Measurements from ENCODE around the gene CRYM. TPM values are rescaled to one million over a fixed set of nuclear protein-coding genes. Genes with fewer than 3 reads are reported as not detected.

The CRYM gene
- total RNA-seq, 1 experiment from 2014 or later = 12.9 TPM

DNA sequence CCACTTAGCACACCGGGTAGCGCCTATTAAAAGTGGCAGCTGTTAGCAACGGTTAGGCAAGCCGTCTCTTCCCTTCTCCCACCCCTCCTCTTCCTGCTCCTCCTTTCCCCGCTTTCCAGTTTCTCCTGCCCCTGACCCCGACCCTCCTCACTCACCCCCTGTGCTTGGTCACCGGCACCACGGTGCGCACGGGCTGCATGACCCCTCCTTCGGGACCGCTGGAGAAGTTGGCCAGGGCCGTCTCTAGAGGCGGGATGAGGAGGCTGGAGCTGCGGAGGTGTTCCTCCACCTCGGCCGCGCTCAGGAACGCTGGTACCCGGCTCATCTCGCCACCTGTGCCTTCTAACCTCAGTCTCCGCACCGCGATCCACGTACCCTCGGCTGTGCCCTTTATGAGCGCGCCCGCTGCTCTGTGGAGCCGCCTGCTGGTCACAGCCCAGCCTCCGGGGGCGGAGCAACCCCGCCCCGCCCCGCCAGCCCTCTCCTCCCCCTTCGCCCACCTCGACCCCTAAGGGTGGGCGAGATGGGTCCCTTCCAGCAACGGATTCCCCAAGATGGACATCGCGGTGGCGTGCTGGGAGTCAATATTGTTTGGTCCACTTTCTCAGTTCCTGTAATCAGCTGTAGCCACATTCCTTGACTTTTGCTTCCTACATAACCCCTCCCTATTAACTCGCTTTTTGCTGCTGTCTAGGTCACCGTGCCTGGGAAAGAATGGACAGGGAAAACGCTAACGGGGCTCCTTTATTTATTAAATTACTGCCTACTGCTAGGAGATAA, at the start of gene CRYM (continued):
- TF ChIP-seq, protein P1, sequence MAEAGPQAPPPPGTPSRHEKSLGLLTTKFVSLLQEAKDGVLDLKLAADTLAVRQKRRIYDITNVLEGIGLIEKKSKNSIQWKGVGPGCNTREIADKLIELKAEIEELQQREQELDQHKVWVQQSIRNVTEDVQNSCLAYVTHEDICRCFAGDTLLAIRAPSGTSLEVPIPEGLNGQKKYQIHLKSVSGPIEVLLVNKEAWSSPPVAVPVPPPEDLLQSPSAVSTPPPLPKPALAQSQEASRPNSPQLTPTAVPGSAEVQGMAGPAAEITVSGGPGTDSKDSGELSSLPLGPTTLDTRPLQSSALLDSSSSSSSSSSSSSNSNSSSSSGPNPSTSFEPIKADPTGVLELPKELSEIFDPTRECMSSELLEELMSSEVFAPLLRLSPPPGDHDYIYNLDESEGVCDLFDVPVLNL (CRISPR knock-in tag; IDR thresholded peaks at IDR 0.05; ENCODE audit: borderline replicate concordance, low read depth) = no peak
- TF ChIP-seq, protein P2, sequence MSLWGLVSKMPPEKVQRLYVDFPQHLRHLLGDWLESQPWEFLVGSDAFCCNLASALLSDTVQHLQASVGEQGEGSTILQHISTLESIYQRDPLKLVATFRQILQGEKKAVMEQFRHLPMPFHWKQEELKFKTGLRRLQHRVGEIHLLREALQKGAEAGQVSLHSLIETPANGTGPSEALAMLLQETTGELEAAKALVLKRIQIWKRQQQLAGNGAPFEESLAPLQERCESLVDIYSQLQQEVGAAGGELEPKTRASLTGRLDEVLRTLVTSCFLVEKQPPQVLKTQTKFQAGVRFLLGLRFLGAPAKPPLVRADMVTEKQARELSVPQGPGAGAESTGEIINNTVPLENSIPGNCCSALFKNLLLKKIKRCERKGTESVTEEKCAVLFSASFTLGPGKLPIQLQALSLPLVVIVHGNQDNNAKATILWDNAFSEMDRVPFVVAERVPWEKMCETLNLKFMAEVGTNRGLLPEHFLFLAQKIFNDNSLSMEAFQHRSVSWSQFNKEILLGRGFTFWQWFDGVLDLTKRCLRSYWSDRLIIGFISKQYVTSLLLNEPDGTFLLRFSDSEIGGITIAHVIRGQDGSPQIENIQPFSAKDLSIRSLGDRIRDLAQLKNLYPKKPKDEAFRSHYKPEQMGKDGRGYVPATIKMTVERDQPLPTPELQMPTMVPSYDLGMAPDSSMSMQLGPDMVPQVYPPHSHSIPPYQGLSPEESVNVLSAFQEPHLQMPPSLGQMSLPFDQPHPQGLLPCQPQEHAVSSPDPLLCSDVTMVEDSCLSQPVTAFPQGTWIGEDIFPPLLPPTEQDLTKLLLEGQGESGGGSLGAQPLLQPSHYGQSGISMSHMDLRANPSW (CRISPR knock-in tag; conservative IDR thresholded peaks at IDR 0.05; ENCODE audit: low read depth) = no peak
- TF ChIP-seq ZNF416 (CRISPR knock-in tag; IDR thresholded peaks at IDR 0.05) = no peak

DNA sequence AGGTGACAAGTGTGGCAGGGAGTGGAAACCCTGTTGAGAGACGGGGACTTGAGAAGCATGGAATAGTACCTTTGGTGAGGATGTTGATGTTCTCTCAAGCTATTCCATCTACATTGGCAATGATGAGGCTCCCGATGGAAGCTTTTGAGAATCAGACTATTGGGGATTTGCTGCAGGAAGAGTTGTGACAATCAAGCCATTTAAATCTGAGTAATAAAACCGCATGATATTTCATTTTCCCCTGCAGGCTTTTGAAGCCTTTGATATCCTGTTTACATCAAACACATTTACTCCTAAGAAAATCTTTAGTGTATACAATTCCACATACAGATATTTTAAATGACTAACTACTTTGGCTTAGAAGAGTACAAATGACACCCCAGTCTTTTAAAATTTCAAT, 49.0 kb upstream of the CRYM start:
- Mint-ChIP-seq H3K4me1 (peaks cover 8% of the 10 kb centered on the region), H3K36me3 (peaks cover 24% of the 10 kb centered on the region), H3K4me3 (no peak overlapping the region), H3K27me3 (ENCODE audit: low read depth) (no peaks in the 10 kb centered on the region), H3K9me3 (peaks cover 24% of the 10 kb centered on the region), H3K27ac (peak overlapping the region; percentile 13; the same call in 1 of the 2 replicates)
- DNase-seq (ENCODE audit: low spot score) (no peak), ATAC-seq (no peak)
- CTCF ChIA-PET = no interaction called here
- TF ChIP-seq, protein P3, sequence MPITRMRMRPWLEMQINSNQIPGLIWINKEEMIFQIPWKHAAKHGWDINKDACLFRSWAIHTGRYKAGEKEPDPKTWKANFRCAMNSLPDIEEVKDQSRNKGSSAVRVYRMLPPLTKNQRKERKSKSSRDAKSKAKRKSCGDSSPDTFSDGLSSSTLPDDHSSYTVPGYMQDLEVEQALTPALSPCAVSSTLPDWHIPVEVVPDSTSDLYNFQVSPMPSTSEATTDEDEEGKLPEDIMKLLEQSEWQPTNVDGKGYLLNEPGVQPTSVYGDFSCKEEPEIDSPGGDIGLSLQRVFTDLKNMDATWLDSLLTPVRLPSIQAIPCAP (CRISPR knock-in tag; IDR thresholded peaks at IDR 0.05) = no peak
- TF ChIP-seq, protein P4, sequence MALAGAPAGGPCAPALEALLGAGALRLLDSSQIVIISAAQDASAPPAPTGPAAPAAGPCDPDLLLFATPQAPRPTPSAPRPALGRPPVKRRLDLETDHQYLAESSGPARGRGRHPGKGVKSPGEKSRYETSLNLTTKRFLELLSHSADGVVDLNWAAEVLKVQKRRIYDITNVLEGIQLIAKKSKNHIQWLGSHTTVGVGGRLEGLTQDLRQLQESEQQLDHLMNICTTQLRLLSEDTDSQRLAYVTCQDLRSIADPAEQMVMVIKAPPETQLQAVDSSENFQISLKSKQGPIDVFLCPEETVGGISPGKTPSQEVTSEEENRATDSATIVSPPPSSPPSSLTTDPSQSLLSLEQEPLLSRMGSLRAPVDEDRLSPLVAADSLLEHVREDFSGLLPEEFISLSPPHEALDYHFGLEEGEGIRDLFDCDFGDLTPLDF (CRISPR knock-in tag; IDR thresholded peaks at IDR 0.05) = no peak
- TF ChIP-seq ATF6 (CRISPR knock-in tag; IDR thresholded peaks at IDR 0.05) (no peak), EMX1 (CRISPR knock-in tag; IDR thresholded peaks at IDR 0.05) (no peak), ZNF263 (CRISPR knock-in tag; IDR thresholded peaks at IDR 0.05; ENCODE audit: low read depth) (no peak), ZNF219 (CRISPR knock-in tag; IDR thresholded peaks at IDR 0.05; ENCODE audit: borderline replicate concordance) (no peak), ZBTB43 (CRISPR knock-in tag; IDR thresholded peaks at IDR 0.05) (no peak), ZNF317 (CRISPR knock-in tag; IDR thresholded peaks at IDR 0.05; ENCODE audit: borderline replicate concordance, low read depth) (no peak), USF1 (CRISPR knock-in tag; IDR thresholded peaks at IDR 0.05) (no peak), ZNF396 (CRISPR knock-in tag; IDR thresholded peaks at IDR 0.05; ENCODE audit: borderline replicate concordance) (no peak), ZBTB21 (CRISPR knock-in tag; IDR thresholded peaks at IDR 0.05; ENCODE audit: borderline replicate concordance) (no peak)
- TF ChIP-seq, protein P5, sequence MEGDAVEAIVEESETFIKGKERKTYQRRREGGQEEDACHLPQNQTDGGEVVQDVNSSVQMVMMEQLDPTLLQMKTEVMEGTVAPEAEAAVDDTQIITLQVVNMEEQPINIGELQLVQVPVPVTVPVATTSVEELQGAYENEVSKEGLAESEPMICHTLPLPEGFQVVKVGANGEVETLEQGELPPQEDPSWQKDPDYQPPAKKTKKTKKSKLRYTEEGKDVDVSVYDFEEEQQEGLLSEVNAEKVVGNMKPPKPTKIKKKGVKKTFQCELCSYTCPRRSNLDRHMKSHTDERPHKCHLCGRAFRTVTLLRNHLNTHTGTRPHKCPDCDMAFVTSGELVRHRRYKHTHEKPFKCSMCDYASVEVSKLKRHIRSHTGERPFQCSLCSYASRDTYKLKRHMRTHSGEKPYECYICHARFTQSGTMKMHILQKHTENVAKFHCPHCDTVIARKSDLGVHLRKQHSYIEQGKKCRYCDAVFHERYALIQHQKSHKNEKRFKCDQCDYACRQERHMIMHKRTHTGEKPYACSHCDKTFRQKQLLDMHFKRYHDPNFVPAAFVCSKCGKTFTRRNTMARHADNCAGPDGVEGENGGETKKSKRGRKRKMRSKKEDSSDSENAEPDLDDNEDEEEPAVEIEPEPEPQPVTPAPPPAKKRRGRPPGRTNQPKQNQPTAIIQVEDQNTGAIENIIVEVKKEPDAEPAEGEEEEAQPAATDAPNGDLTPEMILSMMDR (IDR thresholded peaks at IDR 0.05) = no peak
- TF ChIP-seq, protein P6, sequence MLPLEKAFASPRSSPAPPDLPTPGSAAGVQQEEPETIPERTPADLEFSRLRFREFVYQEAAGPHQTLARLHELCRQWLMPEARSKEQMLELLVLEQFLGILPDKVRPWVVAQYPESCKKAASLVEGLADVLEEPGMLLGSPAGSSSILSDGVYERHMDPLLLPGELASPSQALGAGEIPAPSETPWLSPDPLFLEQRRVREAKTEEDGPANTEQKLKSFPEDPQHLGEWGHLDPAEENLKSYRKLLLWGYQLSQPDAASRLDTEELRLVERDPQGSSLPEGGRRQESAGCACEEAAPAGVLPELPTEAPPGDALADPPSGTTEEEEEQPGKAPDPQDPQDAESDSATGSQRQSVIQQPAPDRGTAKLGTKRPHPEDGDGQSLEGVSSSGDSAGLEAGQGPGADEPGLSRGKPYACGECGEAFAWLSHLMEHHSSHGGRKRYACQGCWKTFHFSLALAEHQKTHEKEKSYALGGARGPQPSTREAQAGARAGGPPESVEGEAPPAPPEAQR (CRISPR knock-in tag; IDR thresholded peaks at IDR 0.05) = no peak
- TF ChIP-seq, protein P7, sequence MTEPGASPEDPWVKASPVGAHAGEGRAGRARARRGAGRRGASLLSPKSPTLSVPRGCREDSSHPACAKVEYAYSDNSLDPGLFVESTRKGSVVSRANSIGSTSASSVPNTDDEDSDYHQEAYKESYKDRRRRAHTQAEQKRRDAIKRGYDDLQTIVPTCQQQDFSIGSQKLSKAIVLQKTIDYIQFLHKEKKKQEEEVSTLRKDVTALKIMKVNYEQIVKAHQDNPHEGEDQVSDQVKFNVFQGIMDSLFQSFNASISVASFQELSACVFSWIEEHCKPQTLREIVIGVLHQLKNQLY (CRISPR knock-in tag; IDR thresholded peaks at IDR 0.05) = no peak
- POLR2A ChIA-PET = no interaction called here

Data from WTC11 (cell line).